GM19043 (cell line): Measurements from ENCODE around the gene EPHA3.
"Not testable (repeated sequence)": the region's sequence is repeated elsewhere in the genome, so short reads cannot be mapped to it uniquely, and the experiment has no call there.

Source experiments
- ATAC-seq: cut with Tn5 transposase; IDR thresholded peaks from one replicate; pipeline ENCODE4 v1.9.1; 2021; ENCODE audit warnings: low read depth; ENCODE audit not compliant: unreplicated experiment

The EPHA3 gene

GRCh38 chr3:89350935-89351334, 243.5 kb downstream of the EPHA3 start:
- ATAC-seq, result not testable (repeated sequence)

- no peak for ATAC-seq
Measured at GRCh38 chr3:89353465-89353864, 246.0 kb downstream of the EPHA3 start.

- no peak for ATAC-seq
Measured at GRCh38 chr3:89358281-89358680, 250.9 kb downstream of the EPHA3 start.

- ATAC-seq, result no peak
Measured at GRCh38 chr3:89360156-89360555, 252.7 kb downstream of the EPHA3 start.

GRCh38 chr3:89362496-89362895, 255.1 kb downstream of the EPHA3 start:
- ATAC-seq, result no peak

GRCh38 chr3:89363171-89363570, 255.8 kb downstream of the EPHA3 start:
- ATAC-seq, result no peak

- no peak for ATAC-seq
Measured at GRCh38 chr3:89364314-89364713, 256.9 kb downstream of the EPHA3 start.

GRCh38 chr3:89367166-89367565, 259.7 kb downstream of the EPHA3 start:
- no peak for ATAC-seq

- no peak for ATAC-seq
Measured at GRCh38 chr3:89368846-89369245, 261.4 kb downstream of the EPHA3 start.

GRCh38 chr3:89372456-89372855, 265.0 kb downstream of the EPHA3 start:
- no peak for ATAC-seq

- no peak for ATAC-seq
Measured at GRCh38 chr3:89373434-89373833, 266.0 kb downstream of the EPHA3 start.

GRCh38 chr3:89375451-89375850, 268.0 kb downstream of the EPHA3 start:
- no peak for ATAC-seq

GRCh38 chr3:89380016-89380415, 272.6 kb downstream of the EPHA3 start:
- no peak for ATAC-seq

GRCh38 chr3:89392991-89393390, 285.6 kb downstream of the EPHA3 start:
- ATAC-seq, result no peak

GRCh38 chr3:89395456-89395855, 288.0 kb downstream of the EPHA3 start:
- no peak for ATAC-seq

GRCh38 chr3:89395996-89396395, 288.6 kb downstream of the EPHA3 start:
- ATAC-seq, result no peak

GRCh38 chr3:89402051-89402450, 294.6 kb downstream of the EPHA3 start:
- ATAC-seq, result no peak

GRCh38 chr3:89405176-89405575, 297.8 kb downstream of the EPHA3 start:
- no peak for ATAC-seq

GRCh38 chr3:89405593-89405992, 298.2 kb downstream of the EPHA3 start:
- no peak for ATAC-seq

GRCh38 chr3:89411201-89411600, 303.8 kb downstream of the EPHA3 start:
- no peak for ATAC-seq

GRCh38 chr3:89414270-89414669, 306.8 kb downstream of the EPHA3 start:
- ATAC-seq, result no peak

GRCh38 chr3:89419647-89420241, 312.3 kb downstream of the EPHA3 start:
- no peak for ATAC-seq

- no peak for ATAC-seq
Measured at GRCh38 chr3:89426060-89426459, 318.6 kb downstream of the EPHA3 start.
